Eye (tissue), 1 donor: Measurements from ENCODE around the gene CHRNA4.

Experiments
- DNase-seq: peaks from one replicate; pipeline ENCODE4 v3.0.0-alpha.2; 2015

CHRNA4 gene

GRCh38 chr20:63362436-63363009 lies 1.4 kb upstream of the CHRNA4 start:
- no peak for DNase-seq

DNA sequence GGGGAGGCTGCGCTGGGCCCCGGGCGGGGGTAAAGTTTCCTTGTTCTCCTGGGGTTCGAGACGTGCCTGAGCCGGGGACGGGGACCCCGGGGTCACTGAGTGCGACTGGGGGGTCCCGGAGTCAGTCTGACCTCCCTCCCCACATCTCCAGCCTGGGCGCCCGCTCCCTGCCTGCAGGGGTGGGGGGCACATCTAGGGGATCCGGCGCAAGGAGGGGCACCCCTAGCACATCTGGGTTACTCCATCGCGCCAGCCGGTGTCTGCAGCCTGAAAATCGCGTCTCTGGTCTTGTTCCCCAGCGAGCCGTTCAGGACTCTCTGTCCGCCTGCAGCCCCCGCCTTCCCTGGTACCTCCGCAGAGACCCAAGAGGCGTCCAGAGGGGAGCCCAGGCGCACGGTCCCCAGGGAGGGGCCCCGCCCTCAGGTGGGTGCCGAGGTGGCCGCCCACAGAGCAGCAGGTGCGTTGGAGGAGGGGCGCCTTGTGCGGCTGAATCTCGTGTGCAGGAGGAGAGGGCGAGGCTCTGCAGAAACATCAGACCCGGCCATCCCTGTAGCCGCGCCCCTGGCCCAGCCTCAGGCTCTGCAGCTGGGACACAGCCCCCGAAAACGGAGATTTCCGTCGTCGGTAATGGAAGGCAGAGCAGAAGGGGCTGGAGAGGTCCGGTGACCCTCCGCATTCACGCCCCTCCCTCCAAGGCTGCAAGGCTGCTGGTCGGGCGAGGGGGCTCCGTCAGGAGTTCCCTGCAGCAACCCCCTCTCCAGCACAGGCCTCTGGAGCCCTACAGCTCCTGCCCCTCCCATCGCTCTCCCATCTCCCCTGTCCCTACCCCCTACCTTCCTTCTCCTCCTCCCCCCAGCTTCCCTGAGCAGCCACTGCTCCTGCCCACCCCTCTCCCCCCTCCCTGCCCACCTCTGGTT lies 628 bp upstream of the CHRNA4 start:
- DNase-seq = no peak

GRCh38 chr20:63359937-63360849 lies 956 bp downstream of the CHRNA4 start:
- DNase-seq = peak; percentile 41

DNA sequence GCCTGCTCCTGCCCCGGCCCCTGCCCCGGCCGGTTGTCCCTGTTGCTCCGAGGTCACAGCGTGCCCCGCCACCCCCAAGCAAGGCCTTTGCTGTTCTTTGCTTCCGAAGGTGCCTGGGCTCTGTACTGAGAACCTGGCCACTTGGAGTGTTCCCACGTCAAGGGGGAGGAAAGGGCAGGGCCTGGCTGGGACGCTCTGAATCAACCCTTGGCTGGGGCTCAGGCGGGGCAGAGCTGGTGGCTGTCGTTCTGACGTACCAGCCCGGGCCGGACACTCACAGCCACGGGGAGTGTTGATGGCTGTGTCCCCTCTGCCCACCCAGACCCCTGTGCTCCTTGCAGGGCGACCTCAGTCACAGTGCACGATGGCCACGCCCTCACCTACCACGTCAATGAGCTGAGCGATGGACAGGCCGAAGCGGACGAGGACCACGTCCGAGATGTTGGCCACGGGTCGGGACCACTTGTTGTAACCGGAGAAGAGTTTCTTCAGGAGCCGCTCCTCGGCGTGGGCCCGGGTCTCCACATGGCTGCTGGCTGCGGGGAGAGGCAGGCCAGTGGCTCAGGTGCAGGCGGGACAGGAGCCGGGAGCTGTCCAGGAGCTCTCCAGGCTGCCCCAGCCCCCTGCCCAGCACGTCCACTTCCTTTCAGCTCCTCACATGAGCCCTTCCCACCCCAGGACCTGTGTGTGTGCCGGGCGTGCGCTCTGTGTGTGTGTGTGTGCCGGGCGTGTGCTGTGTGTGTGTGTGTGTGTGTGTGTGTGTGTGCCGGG lies 1.8 kb downstream of the CHRNA4 start:
- no peak for DNase-seq

GRCh38 chr20:63357921-63358905 lies 2.9 kb downstream of the CHRNA4 start:
- no peak for DNase-seq

- no peak for DNase-seq
Observed at GRCh38 chr20:63356931-63357879, 3.9 kb downstream of the CHRNA4 start.

DNA sequence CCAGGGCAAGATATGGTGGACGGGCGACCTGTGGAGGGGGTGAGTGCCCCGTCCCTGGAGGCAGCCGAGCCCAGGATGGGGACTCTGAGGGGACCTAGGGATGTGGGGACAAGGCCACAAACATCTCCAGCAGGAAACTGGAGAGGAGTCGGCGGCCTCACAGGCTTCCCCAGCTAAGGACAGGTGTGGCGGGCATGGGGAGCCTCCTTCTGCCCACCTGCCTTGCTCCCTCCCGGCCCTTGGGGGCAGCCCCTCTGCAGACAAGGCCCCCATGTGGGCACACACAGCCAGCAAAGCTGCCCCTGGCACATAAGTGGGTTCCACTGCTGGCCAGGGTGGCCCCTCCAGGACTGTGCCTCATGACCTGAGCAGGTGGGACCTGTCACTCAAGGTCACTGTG lies 4.6 kb downstream of the CHRNA4 start:
- DNase-seq = no peak

- no peak for DNase-seq
Observed at GRCh38 chr20:63355781-63356295, 5.3 kb downstream of the CHRNA4 start.

DNA sequence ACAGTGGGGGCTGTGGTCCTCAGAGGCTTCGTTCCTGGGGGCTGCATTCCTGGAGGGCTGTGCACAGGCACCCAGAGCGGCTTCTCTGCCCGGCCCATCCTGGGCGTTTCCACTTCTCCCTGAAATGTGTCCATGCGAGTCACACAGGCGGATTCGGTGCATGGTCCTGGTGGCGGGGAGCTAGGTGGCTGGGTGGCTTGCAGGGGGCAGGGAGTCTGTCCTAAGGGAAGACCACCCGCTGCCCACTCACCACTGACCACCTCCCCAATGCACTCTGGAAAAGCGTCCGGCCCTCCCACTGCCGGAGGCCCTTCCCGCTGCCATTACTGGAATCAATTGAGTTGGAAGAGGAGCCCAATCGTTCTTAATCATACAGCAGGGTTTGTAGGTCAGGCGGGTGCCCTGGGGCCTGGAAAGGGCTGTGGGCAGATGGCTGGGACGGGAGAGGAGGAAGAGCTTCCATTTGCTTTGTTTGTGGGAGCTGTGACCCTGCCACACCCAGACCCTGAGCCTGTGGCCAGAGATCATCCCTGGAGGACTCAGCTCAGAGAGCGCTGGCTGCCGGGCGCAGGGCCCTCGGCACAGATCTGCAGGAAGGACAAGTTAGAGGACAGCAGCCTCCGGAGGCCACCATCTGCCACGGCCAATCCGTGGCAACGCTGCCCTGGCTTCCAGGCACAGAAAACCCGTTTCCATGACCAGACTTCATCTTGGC lies 6.4 kb downstream of the CHRNA4 start:
- DNase-seq = peak; percentile 71

DNA sequence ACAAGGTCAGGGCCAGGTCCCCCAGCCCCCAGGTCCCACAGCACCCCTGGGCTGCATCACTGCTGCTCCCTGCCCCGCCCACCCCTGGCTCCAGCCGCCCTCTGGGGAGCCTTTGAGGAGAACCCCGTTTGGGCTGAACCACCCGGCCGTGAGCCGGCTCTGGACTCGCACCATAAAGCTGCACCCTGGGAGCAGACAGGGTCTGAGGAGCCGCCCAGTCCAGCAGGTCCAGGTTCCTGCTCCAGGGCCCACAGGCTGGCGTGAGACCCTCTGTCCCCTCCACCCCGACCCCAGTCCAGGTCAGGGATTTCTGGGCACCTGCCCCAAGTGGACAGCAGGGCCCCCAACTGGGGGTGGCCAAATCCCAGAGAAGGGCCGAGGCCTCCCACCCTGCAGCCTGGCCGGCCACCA lies 8.3 kb downstream of the CHRNA4 start:
- no peak for DNase-seq

GRCh38 chr20:63351811-63352591 lies 9.1 kb downstream of the CHRNA4 start:
- peak; percentile 84 for DNase-seq

GRCh38 chr20:63351326-63351700 lies 9.8 kb downstream of the CHRNA4 start:
- no peak for DNase-seq

DNA sequence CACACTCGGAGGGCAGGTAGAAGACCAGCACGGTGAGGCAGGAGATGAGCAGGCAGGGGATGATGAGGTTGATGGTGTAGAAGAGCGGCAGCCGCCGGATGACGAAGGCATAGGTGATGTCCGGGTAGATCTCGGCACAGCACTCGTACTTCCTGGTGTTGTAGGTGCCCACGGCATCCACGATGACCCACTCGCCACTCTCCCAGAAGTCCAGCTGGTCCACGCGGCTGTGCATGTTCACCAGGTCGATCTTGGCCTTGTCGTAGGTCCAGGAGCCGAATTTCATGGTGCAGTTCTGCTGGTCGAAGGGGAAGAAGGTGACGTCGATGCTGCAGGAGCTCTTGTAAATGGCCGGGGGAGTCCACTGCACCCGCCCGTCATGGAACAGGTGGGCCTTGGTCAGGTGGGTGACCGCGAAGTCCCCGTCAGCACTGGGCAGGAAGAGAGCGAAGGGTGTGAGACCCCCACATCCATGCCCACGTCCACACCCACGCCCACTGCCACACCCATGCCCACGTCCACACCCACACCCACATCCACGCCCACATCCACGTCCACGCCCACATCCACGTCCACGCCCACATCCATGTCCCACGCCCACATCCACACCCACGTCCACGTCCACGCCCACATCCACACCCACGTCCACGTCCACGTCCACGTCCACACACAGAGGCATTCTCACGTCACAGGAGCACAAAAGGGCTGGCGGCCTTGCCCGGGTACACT lies 10.4 kb downstream of the CHRNA4 start:
- DNase-seq = no peak

DNA sequence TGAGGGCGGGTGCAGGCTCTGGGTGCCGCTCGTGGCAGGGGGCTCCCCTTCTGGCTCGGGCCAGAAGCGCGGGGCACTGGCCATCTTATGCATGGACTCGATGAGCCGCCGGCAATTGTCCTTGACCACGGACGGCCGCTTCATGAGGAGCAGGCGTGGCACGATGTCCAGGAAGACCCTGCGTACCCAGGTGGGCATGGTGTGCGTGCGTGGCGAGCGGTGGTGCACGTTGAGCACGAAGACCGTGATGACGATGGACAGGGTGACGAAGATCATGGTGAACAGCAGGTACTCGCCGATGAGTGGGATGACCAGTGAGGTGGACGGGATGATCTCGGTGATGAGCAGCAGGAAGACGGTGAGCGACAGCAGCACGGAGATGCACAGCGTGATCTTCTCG lies 11.0 kb downstream of the CHRNA4 start:
- DNase-seq = no peak

DNA sequence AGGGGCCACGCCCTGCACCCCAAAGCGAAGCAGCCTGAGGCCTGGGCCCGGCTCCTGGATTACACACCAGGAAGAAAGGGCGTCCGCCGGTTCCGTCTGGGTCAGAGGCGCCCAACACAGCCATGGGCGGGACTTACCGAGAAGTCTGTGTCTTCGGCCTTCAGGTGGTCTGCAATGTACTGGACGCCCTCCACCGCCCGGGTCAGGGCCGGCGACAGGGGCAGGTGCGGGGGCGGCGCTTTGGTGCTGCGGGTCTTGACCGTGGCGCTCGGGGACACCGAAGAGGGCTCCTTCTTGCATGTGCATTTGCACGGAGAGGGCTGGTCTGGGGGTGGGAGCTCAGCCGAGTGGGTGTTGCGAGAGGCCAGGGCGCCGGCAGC lies 11.6 kb downstream of the CHRNA4 start:
- DNase-seq = no peak

- no peak for DNase-seq
Observed at GRCh38 chr20:63348828-63349515, 12.2 kb downstream of the CHRNA4 start.
